ENCODE results near the gene AIFM2.
"Not testable (repeated sequence)": the region's sequence is repeated elsewhere in the genome, so short reads cannot be mapped to it uniquely, and the experiment has no call there.

The AIFM2 gene

DNA sequence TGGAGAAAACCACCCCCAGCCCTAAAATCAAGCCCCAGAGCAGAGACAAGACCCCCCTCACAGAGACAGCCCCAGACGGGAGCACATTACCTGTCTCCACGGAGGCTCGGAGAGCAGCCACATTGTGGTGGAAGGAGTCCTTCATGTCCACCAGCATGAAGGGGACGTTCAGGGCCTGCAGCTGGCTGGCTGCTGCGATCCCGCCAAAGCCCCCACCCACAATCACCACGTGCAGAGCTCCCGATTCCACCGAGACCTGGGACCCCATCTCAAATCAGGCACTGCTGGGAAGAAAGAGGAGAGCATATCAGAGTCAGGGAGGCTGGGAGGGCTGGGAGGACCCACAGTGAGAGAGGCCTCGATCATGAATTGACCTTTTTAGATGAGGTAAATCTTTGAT is 8.8 kb downstream of the AIFM2 start:
- DNase-seq (ENCODE audit: extremely low read depth in 1 of 2, low read depth in 1 of 2), result no peak

DNA sequence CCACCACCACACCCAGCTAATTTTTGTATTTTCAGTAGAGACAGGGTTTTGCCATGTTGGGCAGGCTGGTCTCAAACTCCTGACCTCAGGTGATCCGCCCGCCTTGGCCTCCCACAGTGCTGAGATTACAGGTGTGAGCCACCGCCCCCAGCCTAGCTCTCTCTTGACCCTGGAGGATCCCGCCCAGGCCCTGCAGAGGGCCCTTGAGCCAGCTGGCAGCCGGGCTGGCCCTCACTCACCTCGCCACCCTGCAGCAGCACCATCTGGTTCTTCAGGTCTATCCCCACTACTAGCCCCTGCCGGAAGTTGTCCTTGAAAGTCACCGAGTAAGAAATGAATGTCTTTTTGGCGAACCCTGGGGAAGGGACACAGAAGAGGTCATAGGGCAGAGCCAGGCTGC is 9.5 kb downstream of the AIFM2 start:
- not testable (repeated sequence) for DNase-seq (ENCODE audit: extremely low read depth in 1 of 2, low read depth in 1 of 2)

DNA sequence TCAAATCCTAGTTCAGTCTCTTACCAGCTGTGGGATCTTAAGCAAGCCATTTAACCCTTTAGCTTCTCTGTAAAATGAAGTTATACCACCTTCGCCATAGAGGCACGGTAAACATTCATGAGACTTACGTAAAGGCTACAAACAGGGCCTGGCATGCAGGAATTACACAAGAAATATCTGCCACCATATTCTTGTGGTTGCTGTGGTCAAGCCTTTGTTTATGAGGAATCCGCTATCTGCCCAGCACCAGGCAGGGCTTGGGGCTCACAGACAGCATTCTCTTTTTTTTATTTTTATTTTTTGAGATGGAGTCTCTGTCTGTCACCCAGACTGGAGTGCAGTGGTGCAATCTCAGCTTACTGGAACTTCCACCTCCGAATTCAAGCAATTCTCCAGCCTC is 9.9 kb downstream of the AIFM2 start:
- no peak for DNase-seq (ENCODE audit: extremely low read depth in 1 of 2, low read depth in 1 of 2)

DNA sequence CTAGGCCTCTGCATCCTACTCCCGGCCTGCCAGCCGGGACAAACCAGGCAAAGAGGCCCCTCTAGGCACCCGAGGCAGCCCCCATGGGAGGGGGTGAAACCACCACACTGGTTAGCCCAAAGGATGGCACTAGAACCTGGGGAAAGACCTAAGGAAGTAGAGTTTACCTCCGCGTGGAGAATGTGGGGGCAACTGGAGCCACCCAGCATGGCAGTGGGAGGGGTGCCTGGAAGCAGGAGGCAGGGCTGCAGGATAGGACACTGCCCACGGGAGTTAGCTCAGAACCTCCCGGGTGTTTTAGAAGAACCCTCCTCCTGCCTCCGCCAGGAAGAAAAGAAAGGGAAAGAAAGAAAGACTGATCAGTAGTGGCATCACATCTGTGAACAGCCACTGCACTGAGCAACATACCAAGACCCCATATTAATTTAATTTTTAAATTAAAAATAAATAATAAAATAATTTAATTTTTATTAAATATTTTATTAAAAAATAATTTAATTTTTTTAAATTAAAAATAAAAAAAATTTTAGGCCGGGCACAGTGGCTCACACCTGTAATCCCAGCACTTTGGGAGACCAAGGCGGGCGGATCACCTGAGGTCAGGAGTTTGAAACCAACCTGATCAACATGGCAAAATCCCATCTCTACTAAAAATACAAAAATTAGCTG is 11.2 kb downstream of the AIFM2 start:
- DNase-seq (ENCODE audit: extremely low read depth in 1 of 2, low read depth in 1 of 2), result no peak

DNA sequence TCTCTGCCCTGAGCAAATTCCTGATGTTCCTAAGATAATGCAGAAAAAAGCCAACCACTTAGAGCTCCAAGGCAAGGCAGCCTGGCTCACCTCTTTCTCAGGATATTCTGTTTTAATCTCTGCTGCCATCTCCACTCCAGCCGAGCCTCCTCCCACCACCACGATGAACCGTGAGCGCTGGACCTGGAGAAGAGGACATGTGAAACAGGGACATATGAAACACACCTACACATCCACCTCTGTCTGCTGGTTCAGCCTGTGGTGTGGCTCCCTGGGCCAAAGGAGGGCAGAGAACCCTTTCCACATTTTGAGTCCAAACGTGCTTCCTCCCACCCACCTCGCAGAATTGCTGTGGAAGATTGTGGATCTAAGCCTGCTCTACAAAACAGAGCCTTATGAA is 12.2 kb downstream of the AIFM2 start:
- no peak for DNase-seq (ENCODE audit: extremely low read depth in 1 of 2, low read depth in 1 of 2)

DNA sequence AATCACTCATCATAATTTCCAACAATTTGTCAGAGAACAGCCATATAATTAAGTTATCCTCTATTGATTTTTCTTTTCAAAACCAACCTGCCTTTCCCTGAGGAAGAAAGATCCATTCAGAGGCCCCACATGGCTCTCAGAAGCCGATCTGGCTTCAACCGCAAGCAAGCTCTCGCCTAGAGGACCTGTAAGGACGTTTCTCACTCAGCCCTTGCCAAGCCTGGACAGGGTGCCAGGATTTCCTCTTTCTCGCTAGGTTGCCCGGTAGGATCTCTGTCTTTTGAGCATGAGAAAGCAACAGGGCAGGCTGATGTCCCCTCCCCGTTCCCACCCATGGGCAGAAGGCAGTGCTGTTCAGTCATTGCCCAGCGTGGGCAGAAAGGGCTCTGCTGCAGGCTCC is 13.0 kb downstream of the AIFM2 start:
- DNase-seq (ENCODE audit: extremely low read depth in 1 of 2, low read depth in 1 of 2), result no peak

DNA sequence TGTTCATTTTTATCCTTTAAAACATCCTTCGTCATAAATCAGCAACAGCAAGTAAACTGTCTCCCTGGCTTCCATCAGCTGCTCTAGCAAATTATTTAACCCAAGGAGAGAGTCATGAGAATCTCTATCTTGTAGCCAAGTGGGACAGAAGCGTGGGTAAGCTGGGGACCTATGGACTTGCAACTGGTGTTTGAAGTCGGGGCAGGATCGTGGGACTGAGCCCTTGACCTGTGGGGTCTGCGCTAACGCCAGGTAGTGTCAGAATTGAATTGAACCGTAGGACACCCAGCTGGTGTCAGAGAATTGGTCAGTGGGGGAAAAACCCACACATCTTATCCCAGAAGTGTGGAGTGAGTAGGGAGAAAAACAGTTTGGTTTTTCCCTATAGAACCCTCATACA is 13.4 kb downstream of the AIFM2 start:
- no peak for DNase-seq (ENCODE audit: extremely low read depth in 1 of 2, low read depth in 1 of 2)

DNA sequence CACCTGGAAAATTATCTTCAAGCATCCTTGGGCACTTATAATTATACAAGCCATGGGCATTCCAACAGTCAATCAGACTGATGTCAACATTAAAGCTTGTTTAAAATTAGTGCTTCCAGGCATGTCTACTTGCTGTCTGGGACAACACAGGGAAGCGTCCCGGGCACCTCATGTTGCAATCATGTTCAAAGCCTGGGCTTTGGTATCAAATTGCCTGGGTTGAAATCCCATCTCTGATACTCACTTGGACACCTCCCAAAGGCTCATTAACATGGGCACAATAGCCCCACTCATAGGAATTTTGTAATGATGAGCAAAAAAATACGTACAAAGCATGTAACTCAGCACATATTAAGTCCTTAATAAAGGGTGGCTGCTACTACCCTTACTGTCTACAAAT is 14.4 kb downstream of the AIFM2 start:
- no peak for DNase-seq (ENCODE audit: extremely low read depth in 1 of 2, low read depth in 1 of 2)

DNA sequence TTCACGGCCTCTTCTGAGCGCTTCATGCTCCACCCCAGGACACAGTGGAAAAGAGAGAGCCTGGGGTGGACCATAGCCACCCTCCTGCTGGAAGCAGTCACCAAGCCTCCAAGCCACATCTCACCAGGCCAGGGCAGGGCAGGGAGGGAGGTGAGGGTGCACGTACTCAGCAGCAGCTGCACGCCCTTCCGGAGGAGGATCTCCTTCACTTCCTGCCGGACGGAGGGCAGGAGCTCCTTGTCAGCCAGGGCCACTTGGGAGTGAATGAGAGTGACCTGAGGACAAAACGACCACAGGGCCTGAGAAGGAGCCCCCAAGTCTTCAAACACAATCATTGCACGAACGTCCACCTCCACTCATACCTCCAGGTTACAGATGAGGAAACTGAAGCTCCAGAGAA is 15.0 kb downstream of the AIFM2 start:
- DNase-seq (ENCODE audit: extremely low read depth in 1 of 2, low read depth in 1 of 2), result no peak

DNA sequence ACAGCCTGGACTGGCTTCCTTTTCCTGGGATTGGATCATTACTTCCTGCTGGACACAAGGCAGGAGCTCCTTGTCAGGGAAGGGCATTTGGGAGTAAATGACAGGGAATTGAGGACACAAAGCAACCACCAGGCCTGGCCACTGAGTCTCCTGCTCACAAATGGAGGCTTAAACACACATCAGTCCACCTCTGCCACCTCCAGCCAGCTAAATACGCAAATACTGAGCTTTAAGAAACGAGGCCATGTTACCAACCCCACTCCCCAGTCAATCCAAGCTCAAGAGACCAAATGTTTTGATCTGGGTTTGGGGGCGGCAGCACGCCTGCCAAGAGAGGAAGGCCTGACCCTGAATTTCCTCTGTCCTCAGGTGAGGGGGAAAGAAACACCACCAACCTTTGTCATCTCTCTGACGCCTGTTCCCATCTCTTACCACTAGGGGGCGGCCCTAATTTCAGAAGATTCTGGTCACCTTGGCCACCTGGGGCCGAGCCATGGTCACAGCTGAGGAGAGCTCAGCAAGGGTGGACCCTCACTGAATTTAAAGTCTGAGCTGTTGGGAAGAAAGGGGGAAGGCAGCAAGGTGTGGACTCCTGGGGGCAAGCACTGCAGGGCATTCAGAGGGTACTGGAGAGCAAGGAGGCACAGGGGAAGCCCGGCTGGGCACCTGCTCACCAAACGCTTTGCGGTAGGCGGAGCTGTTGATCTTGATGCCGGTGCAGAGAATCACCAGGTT is 16.5 kb downstream of the AIFM2 start:
- peak; percentile 19 to 40 for DNase-seq (ENCODE audit: extremely low read depth in 1 of 2, low read depth in 1 of 2)

DNA sequence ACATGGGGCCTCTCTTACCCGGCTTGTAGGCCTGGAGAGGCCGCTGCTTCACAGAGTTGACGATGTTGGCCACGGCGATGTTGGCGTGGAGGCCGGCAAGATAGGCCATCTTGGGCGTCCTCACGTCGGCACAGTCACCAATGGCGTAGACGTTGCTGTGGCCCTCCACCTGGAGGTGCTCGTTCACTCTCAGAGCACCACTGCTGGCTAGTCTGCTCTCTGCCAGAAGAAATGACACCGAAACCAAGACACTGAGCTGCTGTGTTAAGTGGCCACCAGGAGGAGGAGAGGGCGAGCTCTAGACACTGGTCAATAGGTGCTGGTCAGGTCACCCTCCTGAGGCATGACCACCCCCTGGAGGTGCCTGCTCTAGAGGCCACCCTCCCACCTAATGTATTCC is 17.7 kb downstream of the AIFM2 start:
- no peak for DNase-seq (ENCODE audit: extremely low read depth in 1 of 2, low read depth in 1 of 2)

DNA sequence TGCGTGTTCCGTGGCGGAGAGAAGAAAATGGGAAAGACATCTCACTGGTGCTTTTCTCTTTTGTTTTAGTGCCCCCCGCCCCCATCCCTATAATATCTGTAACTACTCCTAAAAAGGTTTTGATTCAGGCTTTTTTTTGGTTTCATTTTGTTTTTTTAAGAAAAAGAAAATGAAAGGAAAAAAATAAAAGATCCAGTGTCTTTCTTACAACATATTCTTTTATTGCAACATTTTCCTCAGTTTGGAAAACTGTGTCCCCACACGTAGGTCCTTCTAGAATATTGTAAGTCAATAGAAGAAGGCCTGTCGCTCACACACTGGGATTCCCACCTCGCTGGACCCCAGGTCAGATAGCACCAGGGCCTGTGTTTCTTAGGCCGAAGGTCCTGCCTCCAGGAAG is 20.6 kb downstream of the AIFM2 start:
- no peak for DNase-seq (ENCODE audit: extremely low read depth in 1 of 2, low read depth in 1 of 2)

DNA sequence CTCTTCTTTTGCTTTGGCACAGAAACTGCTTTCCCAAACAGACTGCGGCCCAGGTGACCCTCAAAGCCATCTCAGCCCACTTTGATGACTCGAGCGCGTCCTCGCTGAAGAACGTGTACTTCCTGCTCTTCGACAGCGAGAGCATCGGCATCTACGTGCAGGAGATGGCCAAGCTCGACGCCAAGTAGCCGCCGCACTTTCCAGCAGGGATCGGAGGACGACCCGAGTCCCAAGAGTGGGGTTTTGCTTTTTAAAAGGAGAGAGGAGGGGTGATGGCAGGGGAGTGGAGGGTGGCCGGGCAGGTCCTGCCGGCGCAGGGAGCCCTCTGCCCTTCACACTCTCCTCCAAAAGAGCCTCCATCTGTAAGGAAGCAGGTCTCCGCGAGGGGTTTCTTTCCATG is 21.1 kb downstream of the AIFM2 start:
- no peak for DNase-seq (ENCODE audit: extremely low read depth in 1 of 2, low read depth in 1 of 2)

DNA sequence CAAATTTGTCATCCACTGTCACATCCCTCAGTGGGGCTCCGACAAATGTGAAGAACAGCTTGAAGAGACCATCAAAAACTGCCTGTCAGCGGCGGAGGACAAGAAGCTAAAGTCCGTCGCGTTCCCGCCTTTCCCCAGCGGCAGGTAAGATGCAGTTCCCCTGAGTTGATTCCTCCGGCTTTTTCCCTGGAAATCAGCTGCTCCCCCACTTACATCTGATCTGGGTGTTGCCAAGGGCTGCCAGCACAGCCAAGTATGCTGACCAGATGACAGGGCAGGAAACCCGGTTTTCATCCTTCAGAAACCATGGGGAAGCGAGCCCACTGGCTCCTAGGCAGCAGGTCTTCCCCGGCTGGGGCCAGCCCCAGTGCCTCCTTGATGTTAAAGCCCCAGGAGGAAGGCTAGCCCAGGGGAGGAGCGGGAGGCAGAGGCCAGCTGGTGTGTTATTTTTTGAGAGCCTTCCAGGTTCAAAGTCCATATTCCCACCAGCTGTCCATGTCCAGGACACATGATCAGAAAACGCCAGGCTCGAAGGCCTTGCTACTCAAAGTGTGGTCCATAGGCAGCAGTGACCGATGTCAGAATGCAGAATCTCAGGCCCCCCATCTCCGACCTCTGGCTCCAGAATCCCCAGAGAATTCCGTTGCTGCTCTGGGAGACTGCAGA is 23.4 kb downstream of the AIFM2 start:
- DNase-seq (ENCODE audit: extremely low read depth in 1 of 2, low read depth in 1 of 2), result no peak

DNA sequence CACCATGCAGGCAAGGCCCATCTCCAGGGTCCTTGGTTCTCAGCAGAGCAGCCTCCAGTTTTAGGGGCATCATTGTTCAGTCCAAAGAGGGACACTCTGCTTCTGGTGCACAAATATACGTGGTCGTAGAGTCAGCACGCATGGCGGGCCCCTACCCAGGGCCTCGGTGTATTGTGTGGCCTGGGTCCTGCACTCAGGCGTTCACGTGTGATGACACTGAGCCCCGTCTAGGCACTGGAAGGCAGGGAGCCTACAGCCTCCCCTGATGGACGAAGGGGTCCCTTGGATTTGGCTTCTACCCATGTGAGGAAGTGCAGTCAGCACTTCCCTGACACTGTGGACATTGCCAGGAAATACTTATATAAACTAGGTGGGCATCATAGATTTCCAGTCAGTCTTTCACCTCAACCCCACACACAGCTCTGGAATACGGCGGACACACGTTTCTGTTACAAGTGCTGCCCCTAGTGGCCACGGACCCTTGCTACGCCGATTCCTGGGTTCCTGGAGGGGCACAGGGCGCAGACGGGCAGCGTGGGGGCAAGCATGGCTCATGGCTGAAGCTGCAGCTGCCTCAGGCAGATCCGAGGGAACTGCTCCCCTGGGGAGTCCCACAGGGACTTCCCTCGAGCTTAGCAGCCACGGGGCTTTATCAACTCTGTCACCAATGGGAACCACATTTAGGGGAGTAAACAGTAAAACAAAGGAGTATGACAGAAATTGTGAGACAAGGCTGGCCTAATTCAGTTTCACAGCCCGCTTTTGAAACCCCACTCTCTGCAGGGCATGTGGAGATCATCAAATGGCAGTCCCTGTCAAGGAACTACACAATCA is 25.4 kb downstream of the AIFM2 start:
- no peak for DNase-seq (ENCODE audit: extremely low read depth in 1 of 2, low read depth in 1 of 2)

DNA sequence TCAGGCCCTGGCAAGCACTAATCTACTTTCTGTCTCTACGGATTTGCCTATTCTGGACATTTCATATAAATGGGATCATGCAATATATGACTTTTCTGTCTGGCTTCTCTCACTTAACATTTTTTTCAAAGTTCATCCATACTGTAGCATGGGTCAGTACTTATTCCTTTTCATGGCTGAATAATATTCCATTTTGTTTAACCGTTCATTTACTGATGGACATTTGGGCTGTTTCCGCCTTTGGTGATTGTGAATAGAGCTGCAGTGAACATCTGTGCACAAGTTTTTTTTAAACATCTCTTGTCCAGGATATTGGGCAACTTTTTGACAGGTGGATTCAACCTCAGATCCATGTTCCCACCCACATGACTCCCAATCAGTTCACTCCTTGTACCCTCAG is 31.0 kb downstream of the AIFM2 start:
- no peak for DNase-seq (ENCODE audit: extremely low read depth in 1 of 2, low read depth in 1 of 2)

DNA sequence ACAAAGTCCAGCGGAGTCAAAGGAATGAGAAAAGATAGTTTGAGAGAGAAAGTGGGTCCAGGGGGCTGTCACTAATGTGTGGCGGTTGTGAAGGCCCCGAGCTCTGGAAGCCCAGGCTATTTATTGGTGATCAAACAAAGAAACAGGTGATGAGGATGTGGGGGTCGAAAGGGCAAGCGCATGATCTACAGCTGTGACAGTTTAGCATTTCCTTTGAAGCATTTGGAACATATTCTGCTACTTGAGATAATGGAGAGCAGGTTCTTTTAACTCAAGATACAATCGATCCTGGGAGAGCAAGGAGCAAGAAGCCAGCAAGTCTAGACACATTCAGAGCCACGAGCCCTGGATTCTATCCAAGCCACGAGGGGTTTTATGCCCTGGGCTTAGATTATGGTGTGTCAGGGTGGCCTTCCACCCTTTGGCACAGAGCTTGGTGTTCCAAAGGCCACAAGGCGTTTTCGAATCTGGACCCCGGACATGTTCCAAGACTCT is 31.5 kb downstream of the AIFM2 start:
- not testable (repeated sequence) for DNase-seq (ENCODE audit: extremely low read depth in 1 of 2, low read depth in 1 of 2)

DNA sequence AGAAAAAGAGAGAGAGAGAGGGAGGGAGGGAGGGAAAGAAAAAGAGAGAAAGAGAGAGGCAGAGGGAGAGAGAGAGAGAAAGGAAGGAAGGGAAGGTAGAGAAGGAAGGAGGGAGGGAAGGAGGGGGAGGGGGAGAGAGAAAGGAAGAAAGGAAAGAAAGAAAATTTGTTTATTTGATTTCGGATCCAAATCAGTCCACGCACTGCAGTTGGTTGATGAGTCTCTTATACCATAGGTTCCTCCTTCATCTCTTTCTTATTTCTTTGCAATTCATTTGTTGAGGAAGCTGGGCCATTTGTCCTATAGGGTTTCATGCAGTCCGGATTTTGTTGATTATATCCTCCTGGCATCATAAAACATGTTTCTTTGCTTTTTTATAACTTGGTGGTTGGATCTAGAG is 34.4 kb downstream of the AIFM2 start:
- no peak for DNase-seq (ENCODE audit: extremely low read depth in 1 of 2, low read depth in 1 of 2)

DNA sequence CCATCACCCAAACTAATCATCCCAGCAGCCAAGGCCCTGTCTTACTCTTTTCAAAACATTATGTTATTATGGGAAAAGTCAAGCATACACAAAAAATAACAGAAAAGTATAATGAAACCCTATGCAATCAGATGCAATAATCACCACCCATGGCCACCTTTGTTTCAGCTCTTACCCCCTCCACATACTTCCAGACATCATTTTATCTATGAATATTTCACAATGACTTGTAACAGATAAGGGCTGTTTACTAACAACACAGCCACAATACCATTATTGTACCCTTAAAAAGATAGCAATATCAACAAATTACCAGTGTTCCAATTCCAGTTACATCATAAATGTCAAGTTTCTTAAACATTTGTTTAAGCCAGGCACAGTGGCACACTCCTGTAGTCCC is 35.2 kb downstream of the AIFM2 start:
- no peak for DNase-seq (ENCODE audit: extremely low read depth in 1 of 2, low read depth in 1 of 2)

DNA sequence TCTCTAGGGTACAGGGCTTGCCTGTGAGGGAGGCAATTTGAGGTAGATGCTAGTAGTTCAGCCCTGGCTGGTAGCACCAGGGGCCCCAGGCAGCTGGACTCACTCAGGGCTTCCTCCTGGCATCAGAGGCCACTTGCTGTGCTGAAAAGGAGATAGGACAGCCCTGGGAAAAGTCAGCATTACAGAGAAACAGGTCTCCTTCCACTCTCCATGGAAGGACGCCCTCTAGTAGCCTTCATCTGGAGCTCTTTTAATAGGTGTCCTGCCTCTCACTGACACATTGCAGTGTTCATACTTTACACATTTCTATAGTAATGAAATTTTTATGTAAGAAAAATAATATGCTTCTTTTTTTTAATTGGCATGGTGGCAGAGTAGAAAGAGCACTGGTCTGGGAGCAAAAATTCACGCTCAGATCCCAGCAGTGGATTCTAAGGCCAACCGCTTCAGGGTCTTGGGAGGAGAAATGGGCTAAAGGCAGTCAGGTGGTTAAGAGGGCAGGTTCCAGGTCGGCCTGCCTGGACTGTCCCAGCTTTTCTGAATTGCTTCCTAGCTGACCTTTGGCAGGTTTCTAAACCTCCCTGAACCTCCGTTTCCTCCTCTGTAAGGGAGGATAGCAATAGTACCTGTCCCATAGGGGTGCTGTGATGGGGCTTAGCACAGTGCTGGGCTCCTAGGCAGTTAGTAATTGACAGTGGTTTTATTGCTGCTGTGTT is 35.8 kb downstream of the AIFM2 start:
- no peak for DNase-seq (ENCODE audit: extremely low read depth in 1 of 2, low read depth in 1 of 2)

Measured in activated CD8-positive, alpha-beta memory T cell treated with anti-CD3 and anti-CD28 coated beads for 1 hour (primary cell).